Esophagus squamous epithelium (tissue), 4 donors: ENCODE results near the gene MALRD1.

Experiments used
- CTCF ChIP-seq, 6 experiments: fragments of 450-650 bp in 4 of 6; fragments of 200-600 bp in 2 of 6; sonication (generic) in 2 of 6; IDR thresholded peaks; one replicate each; pipeline ENCODE4 v1.5.1; 2016 to 2019; ENCODE audit warnings: antibody characterized with exemption in 6 of 6, mild to moderate bottlenecking in 4 of 6, moderate library complexity in 4 of 6
- POLR2A ChIP-seq, 4 donors: fragments of 450-650 bp; IDR thresholded peaks; one replicate each; pipeline ENCODE4 v1.6.1; 2017; ENCODE audit warnings: antibody characterized with exemption in 4 of 4, mild to moderate bottlenecking in 4 of 4, moderate library complexity in 3 of 4

- TF ChIP-seq CTCF (IDR thresholded peaks at IDR 0.05) (no peak), POLR2A (IDR thresholded peaks at IDR 0.05) (no peak)
Observed at GRCh38 chr10:19499291-19499770, 450.7 kb downstream of the MALRD1 start.
